ENCODE data around the gene MAPK11.
A peak's percentile ranks its signal among the peaks of the same experiment; 100 is the strongest.
"Not testable (repeated sequence)": the region's sequence is repeated elsewhere in the genome, so short reads cannot be mapped to it uniquely, and the experiment has no call there.

MAPK11 gene

DNA sequence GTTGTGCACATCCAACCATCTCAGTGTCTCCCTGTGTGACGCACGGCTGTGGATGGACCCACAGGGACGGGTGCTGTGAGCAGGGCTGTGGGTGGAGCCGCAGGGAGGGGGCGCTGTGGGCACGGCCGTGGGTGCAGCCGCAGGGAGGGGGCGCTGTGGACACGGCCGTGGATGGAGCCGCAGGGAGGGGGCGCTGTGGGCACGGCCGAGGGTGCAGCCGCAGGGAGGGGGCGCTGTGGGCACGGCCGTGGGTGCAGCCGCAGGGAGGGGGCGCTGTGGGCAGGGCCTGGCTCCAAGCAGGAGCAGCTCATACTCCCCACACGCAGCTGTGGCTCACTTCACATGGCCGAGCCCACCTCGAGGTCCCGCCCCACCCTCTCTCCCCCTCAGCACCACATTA, 6.0 kb upstream of the MAPK11 start:
- DNase-seq (ENCODE audit: low spot score), result no peak

- no peak for DNase-seq (ENCODE audit: low spot score)
Measured at GRCh38 chr22:50275181-50276055, 5.2 kb upstream of the MAPK11 start.

DNA sequence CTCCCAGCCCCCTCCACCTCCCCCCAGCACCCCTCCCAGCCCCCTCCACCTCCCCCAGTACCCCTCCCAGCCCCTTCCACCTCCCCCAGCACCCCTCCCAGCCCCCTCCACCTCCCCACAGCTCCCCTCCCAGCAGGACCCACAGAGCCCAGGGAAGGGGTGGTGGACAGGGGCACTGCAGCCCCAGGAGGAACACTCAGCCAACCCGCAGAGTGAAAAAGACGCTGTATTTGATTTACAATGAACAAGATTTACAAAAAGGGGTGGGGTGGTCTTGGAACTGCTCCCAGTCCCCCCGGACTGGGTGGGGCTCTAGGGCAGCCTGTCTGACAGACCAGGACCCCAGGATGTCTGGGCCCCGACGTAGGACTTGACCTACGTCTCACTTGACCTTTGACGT, 4.6 kb upstream of the MAPK11 start:
- DNase-seq (ENCODE audit: low spot score), result no peak

GRCh38 chr22:50274311-50274710, 4.1 kb upstream of the MAPK11 start:
- DNase-seq (ENCODE audit: low spot score), result peak; percentile 73

GRCh38 chr22:50273781-50274180, 3.6 kb upstream of the MAPK11 start:
- not testable (repeated sequence) for DNase-seq (ENCODE audit: low spot score)

DNA sequence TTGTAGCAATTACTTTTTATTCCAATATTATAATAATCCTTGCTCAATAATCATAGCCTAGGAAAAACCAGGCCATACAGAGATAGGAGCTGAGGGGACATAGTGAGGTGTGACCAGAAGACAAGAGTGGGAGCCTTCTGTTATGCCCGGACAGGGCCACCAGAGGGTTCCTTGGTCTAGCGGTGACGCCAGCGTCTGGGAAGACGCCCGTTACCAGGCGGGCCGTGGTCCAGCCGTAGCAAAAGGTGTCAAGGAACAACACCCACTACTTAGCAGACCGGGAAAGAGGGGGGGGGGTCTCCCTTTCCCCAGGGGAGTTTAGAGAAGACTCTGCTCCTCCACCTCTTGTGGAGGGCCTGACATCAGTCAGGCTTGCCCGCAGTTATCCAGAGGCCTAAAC, 3.2 kb upstream of the MAPK11 start:
- not testable (repeated sequence) for DNase-seq (ENCODE audit: low spot score)

- DNase-seq (ENCODE audit: low spot score), result peak; percentile 34
Measured at GRCh38 chr22:50272044-50272802, 2.0 kb upstream of the MAPK11 start.

GRCh38 chr22:50271519-50271970, 1.4 kb upstream of the MAPK11 start:
- peak; percentile 56 for DNase-seq (ENCODE audit: low spot score)

DNA sequence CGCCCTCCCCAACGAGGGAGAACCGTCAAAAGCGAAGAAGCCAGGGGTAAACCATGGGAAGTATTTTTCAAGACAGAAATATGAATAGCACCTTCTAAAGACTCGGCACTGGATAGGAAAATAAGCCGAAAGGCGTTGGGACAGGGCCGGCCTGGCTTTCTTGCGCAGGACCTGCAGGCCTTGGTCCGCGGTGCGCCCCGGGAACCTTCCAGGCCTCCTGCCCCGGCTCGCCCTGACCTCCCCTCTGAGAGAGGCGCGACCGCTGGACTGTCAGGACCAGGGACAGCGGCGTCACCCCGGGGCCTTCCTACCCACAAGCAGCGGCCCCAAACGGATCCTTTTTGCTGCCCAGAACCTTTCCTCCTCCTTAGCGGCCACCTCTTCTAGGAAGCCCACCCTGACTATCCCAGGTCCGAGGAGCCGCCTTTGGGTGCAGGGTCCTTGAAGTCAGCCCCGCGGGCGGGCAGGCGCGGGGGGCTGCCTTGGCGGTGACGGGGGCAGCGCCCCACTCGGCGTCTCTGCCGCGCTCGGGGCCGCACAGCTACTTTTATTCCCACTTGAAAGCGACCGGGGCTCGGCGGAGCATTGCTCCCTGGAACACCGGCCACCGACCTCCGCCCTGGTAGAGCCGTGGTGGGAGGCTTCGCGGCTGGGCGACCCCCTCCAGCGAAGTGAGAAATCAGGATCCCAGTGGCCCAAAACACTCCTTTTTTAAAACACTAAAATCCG, 650 bp upstream of the MAPK11 start:
- peak; percentile 80 for DNase-seq (ENCODE audit: low spot score)

DNA sequence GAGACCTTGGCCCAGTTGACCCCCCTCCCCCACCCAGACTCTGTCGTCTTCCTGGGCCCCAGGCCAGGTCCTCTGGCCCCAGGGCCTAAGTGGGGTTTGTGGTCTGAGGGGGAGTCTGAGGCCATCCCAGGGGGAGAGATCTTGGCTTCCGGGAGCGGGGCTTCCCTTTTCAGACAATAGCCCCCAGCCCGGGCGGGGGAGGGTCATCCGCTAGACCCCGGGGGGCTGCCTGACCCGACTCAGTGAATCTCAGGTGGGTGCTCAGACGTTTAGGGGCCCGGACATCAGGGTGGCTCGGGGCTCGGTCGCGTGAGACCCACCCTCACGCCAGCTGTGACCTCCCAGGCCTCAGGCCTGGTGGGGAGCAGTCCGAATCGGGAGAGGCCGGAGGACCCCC, 609 bp downstream of the MAPK11 start:
- no peak for DNase-seq (ENCODE audit: low spot score)

DNA sequence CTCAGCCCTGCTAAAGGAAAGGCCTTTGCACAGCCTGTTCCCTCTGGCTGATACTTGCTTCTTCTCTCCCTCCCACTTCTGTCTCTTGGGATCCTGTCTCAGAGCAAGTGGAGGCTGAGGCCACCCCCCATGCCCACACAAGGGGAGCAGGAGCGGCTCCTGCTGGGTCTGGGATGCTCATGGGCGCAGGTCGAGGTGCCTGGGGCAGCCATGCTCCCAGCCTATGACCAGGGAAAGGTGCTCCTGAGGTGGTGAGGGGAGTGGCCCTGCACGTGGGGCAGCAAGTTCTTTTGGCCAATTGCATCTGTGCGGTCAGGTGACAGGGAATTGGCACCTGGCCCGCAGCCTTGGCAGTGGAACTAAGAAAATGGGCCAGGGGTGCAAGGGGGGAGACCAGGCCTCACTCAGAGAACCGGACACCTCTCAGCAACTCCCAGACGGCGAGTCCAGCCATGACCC, 1.5 kb downstream of the MAPK11 start:
- no peak for DNase-seq (ENCODE audit: low spot score)

DNA sequence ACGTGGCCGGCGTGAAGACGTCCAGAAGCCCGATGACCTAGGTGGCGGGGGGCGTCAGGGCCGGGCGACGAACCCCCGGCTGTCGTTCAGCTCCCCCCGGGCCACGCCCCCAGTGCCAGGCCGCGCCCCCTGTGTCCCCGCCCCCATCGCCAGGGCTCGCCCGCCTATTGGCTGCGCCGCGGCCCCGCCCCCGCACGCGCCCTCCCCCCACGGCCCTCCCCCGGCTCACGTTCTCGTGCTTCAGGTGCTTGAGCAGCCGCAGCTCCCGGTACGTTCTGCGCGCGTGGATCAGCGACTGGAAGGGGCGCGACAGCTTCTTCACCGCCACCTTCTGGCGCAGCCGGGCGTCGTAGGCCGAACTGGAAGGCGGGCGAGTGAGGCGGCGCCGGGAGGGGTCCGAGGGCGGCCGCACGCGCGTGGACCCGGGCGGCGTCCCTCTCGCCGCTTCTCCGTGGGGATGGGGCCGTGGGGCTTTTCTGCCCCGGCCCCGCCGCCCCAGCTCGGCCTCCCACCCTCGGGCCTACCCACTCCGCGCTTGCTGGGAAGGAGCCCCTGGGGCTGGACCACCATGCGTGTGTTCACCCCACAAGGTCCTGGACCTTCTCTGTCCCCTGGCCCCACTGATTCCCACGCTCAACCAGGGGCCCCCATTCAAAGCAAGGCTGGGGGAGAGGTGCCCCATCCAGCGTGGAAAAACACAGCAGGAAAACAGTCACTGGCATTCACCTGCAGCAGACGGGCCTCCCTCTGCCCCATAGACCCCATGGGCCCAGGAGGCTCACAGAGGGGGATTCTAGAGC, 2.4 kb downstream of the MAPK11 start:
- DNase-seq (ENCODE audit: low spot score), result no peak

DNA sequence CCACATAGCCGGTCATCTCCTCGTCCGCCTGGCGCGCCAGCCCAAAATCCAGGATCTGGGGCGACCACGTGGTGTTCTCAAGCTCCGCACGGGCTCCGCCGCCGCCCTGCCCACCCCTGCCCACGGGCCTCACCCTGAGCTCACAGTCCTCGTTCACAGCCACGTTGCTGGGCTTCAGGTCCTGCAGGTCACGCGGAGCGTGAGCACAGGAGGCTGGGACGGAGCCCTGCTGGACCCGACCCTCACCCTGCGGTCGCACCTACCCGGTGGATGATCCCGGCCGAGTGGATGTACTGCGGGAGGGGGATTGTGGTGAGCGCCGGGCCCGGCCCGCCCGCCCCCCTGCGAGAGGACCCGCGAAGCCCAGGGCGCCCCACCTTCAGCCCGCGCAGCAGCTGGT, 3.2 kb downstream of the MAPK11 start:
- no peak for DNase-seq (ENCODE audit: low spot score)

GRCh38 chr22:50264946-50265669, 5.1 kb downstream of the MAPK11 start:
- DNase-seq (ENCODE audit: low spot score), result no peak

DNA sequence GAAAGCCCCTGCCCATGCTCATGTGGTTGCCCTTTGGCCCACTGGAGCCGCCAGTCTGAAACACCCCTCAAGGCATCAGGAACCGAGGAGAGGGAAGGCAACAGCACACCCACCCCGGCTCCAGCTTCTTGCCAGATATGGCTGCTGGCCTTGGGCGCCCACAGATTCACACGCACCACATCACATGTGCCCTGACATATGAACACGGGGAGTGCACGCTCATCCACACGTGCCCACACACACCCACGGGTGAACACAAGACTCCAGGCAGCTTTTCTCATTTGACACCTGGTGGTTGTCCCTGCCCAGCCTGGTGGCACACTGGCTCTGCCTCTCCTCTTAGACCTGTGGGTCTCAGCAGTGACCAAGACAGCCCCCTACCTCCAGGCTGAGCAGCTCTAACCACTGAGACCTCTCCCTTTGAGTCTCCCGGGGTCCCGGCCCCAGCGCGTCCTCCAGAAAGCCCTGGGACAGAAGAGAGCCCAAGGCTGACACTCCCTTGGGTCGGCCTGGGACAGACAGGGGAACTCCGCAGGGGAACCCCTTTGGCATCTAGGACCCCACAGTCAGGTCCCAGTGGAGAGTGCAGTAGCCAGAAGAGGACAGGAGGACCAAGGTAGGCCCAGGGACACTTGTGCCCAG, 6.0 kb downstream of the MAPK11 start:
- no peak for DNase-seq (ENCODE audit: low spot score)

GRCh38 chr22:50262973-50263617, 7.1 kb downstream of the MAPK11 start:
- DNase-seq (ENCODE audit: low spot score), result no peak

- peak; percentile 57 for DNase-seq (ENCODE audit: low spot score)
Measured at GRCh38 chr22:50262460-50262911, 7.7 kb downstream of the MAPK11 start.

DNA sequence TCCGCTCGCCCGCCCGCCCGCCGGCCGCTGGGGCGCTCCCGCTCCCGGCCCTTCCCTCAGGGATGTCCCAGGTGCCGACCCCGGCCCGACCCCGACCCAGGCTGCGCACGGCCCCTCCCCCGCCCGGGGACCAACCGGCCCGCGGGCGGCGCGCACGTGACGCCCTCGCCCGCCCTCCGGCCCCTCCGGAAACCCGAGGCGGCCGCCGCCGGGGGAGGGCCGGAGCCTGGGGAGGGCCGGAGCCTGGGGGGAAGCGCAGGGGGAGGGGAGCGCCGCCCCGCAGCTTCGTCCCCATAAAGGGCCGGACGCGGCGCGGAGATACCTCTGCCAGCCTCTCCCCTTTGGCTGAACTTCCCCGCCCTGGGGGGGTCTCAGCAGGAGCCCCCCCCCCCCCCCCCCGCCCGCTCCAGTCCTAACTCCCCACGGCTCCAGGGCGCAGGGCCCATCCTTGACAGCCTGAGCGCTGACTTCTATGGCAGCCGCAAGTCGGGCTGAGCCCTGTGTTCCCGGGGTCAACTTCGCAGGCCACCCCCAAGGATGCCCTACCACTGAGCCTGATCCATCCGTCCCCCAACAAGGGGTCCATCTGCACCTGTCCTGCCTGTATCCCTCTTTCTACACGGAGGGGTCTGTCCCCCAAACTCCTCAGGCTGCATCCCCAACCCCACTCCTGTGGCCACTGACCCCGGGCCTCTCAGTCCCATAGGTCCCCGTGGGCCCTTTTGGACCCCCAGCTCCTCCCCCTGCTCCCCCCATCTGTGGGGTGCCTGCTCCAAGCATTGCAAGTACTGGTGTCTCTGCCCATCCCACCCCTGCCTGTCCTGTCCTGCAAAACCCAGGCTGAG, 8.3 kb downstream of the MAPK11 start, which contains the start of gene MAPK12:
MAPK12 (minus strand) TSS at position 69 of the 845 bp plus-strand sequence. CDS start 174 bp downstream, outside the sequence.
- peak; percentile 51 for DNase-seq (ENCODE audit: low spot score)

Measured in RKO (cell line).